Retinal pigment epithelial cell (primary cell): ENCODE results near the gene STXBP5L.
"Not testable (repeated sequence)": the region's sequence is repeated elsewhere in the genome, so short reads cannot be mapped to it uniquely, and the experiment has no call there.

ENCODE experiments used
- DNase-seq: peaks from one replicate; pipeline ENCODE4 v3.0.0-alpha.2; 2010; ENCODE audit warnings: low read depth
- H3K4me3 ChIP-seq: 2 replicates; pipeline ENCODE4 v1.5.1; 2011; ENCODE audit warnings: mild to moderate bottlenecking, low read length, control low read depth, moderate library complexity
- TF ChIP-seq, protein P1 (sequence below): conservative IDR thresholded peaks from 2 replicates; pipeline ENCODE4 v1.5.1; 2011; ENCODE audit warnings: low read depth, low read length, control low read depth, inconsistent platforms

Gene STXBP5L

DNA sequence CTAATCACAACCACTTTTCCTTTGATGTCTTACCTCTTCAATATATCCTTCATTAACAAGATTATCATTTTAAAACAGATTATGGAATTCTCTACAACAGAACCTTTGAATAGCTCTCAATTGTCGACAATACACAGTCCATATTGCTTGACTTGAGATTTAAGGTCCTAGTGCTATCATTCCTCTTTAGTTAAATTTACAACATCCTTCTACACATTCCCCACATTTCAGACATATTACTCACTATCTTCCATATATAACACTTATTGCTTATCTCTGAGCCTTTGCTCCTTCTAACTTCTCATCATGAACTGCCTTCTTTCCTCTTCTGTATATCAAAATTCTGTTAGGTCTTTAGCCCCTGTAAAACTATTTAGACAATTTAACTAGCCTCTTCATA lies 247.0 kb downstream of the STXBP5L start:
- no peak for DNase-seq
- TF ChIP-seq, protein P1, sequence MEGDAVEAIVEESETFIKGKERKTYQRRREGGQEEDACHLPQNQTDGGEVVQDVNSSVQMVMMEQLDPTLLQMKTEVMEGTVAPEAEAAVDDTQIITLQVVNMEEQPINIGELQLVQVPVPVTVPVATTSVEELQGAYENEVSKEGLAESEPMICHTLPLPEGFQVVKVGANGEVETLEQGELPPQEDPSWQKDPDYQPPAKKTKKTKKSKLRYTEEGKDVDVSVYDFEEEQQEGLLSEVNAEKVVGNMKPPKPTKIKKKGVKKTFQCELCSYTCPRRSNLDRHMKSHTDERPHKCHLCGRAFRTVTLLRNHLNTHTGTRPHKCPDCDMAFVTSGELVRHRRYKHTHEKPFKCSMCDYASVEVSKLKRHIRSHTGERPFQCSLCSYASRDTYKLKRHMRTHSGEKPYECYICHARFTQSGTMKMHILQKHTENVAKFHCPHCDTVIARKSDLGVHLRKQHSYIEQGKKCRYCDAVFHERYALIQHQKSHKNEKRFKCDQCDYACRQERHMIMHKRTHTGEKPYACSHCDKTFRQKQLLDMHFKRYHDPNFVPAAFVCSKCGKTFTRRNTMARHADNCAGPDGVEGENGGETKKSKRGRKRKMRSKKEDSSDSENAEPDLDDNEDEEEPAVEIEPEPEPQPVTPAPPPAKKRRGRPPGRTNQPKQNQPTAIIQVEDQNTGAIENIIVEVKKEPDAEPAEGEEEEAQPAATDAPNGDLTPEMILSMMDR: no peak

DNA sequence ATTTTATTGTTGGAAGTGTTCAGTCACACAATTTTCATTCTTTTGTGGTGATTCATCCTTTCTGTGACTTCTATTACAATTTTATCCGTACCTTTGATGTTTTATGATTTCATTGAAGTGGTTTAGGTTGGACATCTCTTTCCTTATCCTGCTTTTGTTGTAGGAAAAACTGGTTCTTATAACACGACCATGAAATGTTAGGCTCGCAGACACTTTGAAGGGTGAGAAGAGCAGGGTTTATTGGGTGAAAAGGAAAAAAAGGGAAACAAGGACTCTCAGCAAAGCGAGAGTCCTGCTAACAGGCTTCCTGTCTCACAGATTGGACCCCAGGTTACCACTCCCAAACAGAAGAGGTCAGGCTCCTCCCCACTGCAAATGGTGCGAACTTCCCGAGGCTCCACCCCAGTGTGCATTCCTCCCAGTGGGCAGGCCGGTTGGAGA lies 257.4 kb downstream of the STXBP5L start:
- TF ChIP-seq, protein P1: no peak
- DNase-seq: no peak
- H3K4me3 ChIP-seq: no peak overlapping the region

More for the DNA sequence above, 247.0 kb downstream of the STXBP5L start:
- H3K4me3 ChIP-seq: no peak overlapping the region

DNA sequence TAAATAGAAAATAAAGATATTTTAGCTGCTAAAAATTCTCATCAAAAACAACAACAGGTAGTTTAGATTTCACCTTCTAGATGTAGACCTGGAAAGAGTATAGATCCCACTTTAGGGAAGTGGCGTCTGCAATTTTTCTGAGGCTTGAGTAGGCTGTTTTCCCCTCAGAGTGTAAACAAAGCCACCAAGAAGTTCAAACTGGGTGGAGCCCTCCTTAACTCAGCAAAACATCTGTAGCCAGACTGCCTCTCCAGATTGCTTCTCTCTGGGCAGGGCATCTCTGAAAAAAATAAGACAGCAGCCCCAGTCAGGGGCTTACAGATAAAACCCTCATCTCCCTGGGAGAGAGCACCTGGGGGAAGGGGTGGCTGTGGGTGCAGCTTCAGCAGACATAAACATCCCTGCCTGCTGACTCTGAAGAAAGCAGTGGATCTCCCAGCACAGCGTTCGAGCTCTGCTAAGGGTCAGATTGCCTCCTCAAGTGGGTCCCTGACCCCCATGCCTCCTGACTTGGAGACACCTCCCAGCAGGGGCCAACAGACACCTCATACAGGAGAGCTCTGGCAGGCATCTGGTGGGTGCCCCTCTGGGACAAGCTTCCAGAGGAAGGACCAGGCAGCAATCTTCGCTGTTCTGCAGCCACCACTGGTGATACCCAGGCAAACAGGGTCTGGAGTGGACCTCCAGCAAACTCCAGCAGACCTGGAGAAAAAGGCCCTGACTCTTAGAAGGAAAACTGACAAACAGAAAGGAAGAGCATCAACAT lies 259.6 kb downstream of the STXBP5L start:
- DNase-seq: no peak
- no peak overlapping the region for H3K4me3 ChIP-seq
- TF ChIP-seq, protein P1: no peak

DNA sequence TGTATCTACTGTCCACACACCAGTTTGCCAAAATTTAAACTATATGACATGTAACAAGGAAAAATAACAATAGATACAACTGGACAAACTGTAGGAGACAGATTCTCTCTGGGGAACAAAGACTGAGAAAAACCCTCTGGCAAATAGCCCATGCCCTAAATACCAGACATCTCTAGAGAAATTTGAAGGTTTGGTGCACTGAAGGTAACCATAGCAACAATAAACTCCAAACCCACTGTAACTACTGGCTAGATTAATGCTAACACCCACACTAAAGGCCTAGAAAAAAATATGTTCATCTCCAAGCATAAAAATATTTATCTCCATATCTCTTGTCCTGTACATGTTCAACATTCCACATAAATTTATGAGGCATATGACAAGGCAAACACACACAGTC lies 267.1 kb downstream of the STXBP5L start:
- DNase-seq: no peak
- no peak overlapping the region for H3K4me3 ChIP-seq
- TF ChIP-seq, protein P1: no peak

DNA sequence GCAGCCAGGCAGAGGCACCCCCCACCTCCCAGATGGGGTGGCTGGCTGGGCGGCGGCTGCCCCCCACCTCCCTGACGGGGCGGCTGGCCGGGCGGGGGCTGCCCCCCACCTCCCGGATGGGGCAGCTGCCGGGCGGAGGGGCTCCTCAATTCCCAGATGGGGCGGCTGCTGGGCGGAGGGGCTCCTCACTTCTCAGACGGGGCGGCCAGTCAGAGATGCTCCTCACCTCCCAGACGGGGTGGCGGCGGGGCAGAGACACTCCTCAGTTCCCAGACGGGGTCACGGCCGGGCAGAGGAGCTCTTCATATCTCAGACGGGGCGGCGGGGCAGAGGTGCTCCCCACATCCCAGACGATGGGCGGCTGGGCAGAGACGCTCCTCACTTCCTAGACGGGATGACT lies 282.6 kb downstream of the STXBP5L start:
- H3K4me3 ChIP-seq, DNase-seq: not testable (repeated sequence)

DNA sequence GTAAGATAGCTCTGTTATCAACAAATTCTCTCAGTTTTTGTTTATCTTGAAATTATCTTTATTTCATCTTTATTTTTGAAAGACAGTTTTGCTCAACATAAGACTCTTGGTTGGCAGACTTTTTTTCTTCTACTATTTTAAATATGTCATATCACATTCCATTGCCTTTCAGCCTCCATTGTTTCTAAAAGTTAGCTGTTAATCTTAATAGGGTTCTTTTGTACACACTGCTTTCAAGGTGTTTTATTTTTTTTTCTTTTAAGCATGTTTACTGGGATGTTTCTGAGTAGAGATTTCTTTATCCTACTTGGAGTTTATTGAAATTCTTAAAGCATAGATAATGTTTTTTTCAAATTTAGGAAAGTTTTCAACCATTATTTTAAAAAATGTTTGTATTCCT lies 294.6 kb downstream of the STXBP5L start:
- DNase-seq: no peak
- TF ChIP-seq, protein P1: no peak
- no peak overlapping the region for H3K4me3 ChIP-seq

DNA sequence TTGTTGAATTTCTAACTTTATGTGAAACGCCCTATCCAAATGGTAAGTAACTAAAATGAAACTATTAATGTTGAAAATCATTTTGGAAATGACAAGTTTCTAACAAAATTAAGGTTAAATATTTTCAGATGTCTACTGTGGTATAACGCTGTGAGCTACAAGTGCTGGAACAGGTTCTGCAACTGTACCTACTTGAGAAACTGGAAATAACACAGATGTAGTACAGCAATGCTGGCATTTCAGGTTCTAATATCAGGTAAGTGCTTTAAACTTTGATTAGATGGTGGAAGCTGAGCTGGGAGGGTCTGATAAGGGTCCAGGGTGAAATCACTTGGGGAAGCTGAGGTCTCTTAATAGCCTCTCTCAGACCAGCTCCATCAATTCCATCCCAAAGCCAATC lies 315.1 kb downstream of the STXBP5L start:
- TF ChIP-seq, protein P1: no peak
- DNase-seq: no peak
- no peak overlapping the region for H3K4me3 ChIP-seq
